SKM-1 (cell line): ENCODE measurements around the gene BAIAP2.
"Not testable (repeated sequence)": the region's sequence is repeated elsewhere in the genome, so short reads cannot be mapped to it uniquely, and the experiment has no call there.

Experiments used
- DNase-seq: peaks from one replicate; lab custom pipeline; 2025; ENCODE audit not compliant: unreplicated experiment; lab: John Stamatoyannopoulos, UW

The BAIAP2 gene

DNA sequence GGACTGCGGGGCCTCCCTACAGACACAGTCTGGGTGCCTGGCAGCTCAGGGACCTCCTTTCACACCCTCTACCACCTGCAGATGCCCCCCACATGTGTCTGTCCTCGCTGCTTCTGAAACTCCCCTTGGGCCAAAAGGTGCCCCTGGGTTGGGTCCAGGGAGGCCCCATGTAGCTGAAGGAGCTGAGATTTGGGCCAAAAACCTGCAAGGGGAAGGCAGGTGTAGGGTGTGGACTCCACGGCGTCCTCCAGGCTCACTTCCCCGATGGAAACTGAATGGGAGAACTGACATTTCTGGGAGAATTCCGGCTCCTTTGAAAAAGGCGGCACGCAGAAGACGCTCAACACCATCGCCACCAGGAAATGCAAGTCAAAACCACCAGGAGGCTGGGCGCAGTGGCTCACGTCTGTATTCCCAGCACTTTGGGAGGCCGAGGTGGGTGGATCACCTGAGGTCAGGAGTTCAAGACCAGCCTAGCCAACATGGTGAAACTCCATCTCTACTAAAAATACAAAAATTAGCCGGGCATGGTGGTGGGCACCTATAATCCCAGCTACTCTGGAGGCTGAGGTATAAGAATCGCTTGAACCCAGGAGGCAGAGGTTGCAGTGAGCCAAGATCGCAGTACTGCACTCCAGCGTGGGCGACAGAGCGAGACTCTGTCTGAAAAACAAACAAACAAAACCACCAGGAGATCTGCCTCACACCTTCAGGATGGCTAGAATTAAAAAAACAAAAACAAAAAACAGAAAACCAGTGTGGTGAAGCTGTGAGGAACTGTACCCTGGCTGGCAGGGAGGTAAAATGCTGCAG, 13.2 kb upstream of the BAIAP2 start:
- no peak for DNase-seq

DNA sequence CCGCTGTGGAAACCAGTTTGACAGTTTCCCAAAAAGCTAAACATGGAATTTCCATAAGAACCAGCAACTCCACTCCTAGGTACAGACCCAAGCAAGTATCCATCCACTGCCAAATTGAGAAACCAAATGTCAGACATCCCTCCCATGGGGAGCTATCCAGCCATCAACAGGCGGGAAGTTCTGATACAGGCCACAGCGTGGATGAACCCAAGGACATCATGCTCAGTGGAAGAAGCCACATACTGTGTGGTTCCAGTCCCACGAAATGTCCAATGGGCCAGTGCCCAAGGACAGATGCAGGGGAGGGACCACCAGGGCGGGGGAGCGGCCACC, 12.6 kb upstream of the BAIAP2 start:
- no peak for DNase-seq

DNA sequence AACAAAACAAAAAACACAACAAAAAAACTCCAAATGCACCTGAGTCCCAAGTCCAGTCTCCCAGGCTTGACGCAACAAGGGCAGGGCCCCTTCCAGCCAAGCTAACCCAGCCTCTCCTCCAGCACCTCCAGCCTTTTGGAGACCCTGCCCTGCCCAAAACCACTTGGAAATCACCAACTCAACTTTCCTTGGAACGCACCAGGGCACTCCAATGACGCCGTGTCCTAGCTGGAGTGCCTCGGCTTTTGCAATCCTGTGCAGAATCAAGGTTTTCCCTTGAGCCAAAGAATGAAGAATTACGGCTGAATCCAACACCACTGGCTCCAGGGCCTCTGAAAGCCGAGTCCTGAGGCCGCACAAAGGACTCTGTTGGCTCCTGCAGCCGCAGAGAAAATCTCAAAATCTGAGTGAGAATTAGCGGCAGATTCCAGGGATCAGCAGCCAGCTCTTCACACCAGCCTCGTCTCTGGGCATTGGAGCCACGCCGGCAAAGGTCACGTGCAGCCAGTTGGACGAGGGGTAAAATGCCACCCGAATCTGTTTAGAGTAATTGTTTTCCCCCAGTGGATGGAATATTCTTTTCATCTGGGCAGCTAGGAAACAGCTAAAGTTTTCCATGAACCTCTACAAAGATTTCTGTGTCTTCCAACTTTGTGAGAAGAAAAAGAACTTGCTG, 9.7 kb upstream of the BAIAP2 start:
- DNase-seq: no peak

DNA sequence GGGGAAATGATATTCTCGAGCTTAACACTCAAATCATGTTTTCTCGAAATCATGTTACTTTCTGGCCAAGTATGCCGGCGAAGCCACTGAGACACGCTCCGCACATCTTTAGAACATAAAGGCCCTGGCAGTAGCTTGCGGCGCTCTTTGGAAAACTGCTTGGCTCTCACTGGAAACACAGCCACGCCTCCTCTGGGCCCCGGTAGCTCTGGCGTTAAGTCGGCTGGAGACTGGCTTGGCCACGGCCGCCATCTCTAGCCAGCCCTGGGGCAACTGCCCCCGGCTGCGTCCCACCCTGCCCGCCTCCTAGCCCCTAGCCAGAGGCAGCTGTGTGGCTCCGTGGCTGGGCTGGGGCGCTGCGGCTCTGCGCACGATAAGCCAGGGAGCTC, 9.2 kb upstream of the BAIAP2 start:
- DNase-seq: no peak

DNA sequence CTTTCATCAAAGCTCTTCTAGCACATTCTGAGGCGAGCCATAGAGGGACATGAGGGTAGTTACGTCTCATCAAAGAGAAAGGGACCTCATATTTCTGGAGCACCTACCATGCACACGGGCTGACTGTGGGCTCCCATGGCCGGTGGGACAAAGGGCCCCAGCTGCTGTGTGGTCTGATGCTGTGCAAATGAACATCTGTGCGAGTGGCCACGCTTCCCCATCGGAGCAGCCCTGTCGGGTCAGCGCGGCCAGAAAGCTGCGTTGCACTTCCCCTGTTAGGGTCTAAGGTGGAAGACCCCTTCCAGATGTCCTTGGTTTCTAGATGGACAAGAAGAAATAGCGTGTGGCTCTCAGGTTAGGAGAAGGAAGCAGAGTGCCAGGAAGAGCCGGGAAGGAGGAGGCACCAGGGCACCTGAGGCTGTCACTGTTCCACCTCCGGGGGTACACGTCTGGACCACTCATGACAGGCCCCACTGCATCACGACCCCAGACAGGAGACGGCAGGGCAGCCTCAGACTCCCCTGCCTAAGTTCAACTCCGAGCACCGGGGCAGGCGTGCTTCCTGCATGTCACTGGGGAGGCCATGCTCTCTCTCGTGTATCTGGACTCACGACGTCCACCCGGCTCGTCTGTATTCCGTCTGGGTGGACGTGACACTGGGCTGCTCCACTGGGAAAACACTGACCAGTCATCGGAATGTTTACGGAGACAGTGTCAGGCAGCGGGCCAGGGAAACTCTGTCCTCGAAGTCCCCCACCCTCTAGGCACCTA, 8.5 kb upstream of the BAIAP2 start:
- DNase-seq: no peak

- DNase-seq: no peak
Observed at GRCh38 chr17:81027038-81027437, 7.9 kb upstream of the BAIAP2 start.

DNA sequence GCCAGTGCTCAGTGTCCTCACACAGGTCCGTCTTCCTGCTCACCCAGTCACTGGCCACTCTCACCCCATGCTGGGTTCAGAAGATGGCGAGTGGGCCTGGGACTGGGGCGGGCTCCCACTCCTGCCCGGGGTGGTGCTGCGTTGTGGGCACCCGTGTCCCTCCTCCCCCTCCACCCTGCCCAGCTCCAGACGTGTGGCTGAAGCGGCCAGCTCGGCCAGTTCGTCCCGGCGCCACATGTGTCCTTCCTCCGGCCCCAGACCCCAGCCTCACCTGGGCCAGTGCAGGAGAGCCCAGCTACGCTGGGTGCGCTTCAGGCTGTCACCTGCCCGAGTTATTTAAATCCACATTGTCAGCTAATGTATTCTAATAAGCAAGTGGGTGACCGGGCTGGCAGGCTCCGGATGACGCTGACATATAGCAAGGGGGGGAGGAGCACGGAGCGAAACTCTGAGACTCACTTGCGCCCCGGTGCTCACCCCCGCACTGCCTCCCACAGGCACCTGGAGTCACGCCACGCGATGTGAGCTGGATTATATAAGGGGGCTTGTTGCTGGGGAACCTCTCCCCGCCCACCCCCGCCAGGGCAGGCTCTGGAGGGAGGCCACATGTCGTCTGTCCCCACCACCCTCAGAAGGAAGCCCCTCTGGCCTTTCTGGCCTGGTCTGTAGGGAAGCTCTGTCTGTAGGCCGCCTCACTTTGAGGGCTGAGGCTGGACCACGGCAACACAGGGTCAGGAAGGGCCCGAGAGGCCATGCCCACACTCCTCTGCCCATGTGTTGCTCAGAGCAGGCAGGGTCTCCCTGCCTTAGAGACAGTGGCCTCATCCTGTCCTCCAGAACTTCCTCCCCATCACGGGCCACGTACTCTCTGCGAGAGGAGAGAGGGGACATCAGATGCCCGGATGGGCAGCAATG, 7.1 kb upstream of the BAIAP2 start:
- no peak for DNase-seq

DNA sequence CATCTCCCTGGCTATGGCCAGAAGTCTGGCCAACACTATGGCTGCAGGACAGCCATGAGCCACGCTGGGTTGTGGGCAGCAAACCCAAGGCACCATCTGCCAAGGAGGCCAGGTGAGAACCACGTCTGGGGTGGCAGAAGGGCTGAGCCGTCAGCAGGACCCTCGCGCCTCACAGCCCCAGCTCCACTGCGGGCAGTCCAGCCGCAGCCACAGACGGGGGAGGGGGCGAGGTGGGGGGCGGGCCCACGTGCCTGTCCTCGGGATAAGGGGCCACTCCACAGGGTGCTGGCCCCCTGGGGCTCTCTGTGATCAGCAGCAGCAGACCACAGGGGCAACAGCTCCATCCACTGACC, 6.5 kb upstream of the BAIAP2 start:
- no peak for DNase-seq

- no peak for DNase-seq
Observed at GRCh38 chr17:81029859-81030258, 5.1 kb upstream of the BAIAP2 start.

DNA sequence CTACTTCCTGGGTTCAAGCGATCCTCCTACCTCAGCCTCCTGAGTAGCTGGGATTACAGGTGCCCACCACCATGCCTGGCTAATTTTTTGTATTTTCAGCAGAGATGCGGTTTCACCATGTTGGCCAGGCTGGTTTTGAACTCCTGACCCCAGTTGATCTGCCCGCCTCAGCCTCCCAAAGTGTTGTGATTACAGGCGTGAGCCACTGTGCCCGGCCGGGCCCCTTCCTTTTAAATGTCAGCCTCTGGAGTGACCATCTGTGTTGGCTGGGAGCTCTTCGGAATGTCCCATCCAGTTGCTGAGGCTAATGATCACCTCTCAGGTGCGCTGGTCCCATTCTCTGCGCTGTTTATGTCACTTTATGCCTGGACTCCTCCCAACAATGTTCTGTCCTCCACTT, 4.6 kb upstream of the BAIAP2 start:
- DNase-seq: not testable (repeated sequence)

DNA sequence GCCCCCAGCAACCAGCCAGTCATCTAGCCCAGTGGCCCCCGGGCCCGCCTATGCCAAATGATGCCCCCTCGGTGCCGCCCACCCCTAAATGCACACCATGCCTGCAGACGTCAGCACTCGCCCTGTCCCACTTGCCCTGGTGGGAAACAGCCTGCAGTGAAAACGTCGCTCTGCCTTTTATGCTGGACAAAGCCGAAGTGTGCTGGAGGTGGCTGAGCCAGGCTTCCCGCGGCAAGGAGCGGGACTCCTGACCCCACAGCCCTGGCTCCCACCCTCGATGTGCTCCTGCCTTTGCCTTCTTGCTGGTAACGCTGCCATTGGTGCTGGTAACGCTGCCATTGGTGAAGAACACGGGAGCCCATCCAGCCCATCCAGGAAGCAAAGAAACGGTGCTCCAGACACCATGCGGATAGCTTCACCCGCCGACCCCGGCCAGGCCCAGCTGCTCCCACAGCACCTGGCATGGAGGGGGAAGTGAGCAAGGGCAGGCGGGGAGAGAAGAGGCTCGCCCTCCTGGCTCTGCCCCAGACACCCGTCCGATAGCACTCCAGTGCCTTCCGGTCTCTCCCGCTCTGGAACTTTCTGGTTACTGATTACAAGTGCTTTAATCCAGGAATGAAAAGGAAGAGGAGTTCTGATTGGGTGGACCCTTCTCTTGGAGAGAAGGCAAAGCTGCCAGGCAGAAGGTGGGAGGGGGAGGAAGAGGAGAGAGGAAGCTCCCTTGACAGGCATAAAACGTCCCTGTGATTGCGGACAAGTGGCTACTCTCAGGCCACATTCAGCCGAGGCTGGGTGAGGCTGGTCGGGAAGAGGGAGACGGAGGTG, 4.0 kb upstream of the BAIAP2 start:
- no peak for DNase-seq

- DNase-seq: no peak
Observed at GRCh38 chr17:81031566-81032550, 3.1 kb upstream of the BAIAP2 start.

GRCh38 chr17:81032641-81033480, 2.1 kb upstream of the BAIAP2 start:
- no peak for DNase-seq

- DNase-seq: no peak
Observed at GRCh38 chr17:81033535-81034167, 1.3 kb upstream of the BAIAP2 start.

- DNase-seq: no peak
Observed at GRCh38 chr17:81034168-81034777, 678 bp upstream of the BAIAP2 start.

- DNase-seq: no peak
Observed at GRCh38 chr17:81035521-81036196, 708 bp downstream of the BAIAP2 start.
